GM21381 (cell line): ENCODE data around the gene MRPL32.

Experiments
- ATAC-seq: cut with Tn5 transposase; IDR thresholded peaks from one replicate; pipeline ENCODE4 v1.9.1; 2021; ENCODE audit warnings: mild to moderate bottlenecking, moderate library complexity; ENCODE audit not compliant: unreplicated experiment

Gene MRPL32

DNA sequence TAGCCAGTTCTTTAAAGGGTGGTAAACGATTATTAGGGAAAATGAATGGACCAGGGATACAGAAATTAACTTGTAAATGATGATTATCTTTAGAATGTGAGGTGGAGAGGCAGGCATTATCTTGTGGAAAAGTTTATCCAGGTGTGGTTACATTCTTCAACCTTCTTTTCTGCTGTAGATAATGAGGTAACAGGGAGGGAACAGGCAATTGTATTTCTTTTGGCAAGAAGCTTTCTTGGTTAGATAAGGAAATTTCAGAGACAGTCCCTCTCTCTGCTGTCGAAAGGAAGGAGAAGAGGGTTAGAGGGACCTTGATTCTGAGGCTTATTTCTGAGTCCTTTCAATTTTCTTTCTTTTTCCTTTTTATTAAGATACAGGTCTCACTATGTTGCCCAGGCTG, 32.1 kb downstream of the MRPL32 start:
- ATAC-seq = no peak

DNA sequence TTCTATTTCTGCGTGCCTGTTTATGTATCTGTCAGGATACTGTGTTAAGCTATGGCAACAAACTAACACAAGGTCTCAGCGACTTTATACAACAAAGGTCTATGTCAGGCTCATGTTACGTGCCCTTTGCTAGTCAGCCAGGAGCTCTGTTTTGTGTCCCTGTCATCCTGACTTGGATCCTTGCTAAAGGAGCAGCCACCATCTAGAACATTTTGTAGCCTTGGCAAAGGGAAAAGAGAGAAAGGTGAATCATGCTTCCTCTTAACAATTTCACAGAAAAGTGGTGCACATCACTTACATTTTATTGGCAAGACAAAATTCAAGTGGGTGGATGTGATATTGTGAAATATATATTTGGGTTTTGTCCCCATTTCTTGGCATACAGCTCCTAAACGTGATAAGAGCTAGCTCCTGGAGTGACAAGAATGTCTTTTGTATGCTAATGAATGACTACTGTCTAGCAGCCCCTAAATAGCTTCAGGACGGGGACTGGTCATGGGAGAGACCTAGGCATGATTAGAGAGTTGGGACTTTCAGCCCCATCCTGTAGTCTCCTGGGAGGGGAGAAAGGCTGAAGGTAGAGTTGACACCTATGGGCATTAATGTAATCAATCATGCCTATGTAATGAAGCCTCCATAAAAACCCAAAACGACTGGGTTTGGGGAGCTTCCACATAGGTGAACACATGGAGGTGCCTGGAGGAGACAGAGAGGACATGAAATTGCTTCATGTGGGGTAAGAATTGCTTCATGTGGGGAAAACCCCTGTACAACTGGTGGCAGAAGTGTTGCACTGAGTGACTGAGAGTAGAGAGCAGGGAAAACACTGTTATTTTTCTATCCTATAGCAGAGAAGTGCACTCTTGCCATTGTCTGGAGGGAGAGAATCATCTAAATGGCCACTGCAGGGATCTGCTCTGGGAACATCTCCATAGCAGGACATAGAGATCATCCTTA, 33.0 kb downstream of the MRPL32 start:
- ATAC-seq = no peak

DNA sequence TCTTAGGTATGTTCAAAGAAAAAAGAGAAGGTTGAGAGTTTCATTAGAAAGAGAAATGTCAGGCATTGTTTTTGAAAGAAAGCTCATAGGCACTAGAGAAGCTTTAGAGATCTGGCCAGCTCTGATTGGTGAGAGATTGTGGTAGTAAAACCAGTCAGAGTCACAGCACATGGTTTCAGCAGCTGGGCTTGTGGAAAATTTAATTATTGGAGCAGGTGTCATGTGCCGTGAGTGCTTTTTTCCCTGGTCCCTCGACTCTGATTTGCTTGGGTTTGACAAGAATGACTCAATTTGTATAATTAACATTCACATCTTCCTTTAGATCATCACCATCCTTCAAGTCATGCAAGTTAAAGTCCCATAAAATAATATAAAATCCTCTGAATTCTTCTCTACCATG, 35.2 kb downstream of the MRPL32 start:
- ATAC-seq = no peak

GRCh38 chr7:42972699-42973500, 40.7 kb downstream of the MRPL32 start:
- no peak for ATAC-seq

- ATAC-seq = no peak
These were observed 44.2 kb downstream of the MRPL32 start for GRCh38 chr7:42976371-42976770.

DNA sequence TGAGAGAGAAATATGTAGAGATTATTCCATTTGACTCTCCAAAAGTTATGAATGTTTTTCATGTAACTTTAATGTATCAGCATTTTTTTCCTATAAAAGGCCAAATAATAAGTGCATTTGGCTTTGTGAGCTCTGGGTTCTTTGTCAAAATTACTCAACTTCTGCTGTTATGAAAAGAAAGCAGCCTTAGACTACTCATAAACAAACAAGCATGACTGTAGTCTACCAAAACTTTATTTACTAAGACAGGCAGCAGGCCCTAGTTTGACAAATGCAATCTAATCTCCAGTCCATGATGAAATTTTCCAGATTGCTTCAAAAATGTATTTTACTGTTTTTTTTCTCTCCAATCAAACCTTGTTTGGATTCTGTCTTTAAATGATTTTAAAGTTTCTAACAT, 46.3 kb downstream of the MRPL32 start:
- no peak for ATAC-seq

DNA sequence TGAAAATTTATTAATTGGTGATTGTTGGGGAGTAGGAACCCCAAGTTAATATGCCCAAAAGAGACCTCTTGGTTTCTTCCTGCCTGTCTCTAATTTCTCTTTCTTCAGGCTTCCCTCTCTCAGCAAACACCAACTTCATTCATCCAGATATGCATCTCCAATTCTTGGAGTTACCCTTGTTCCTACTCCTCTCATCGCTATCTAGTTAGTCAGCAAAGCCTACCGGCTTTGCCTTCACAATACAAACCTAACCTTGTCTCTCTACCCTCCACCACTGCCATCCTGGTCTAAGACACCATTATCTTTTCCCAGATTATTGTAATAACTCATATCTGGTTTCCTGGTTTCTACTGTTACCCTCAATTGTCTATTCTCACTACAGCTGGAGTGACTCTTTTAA, 47.9 kb downstream of the MRPL32 start:
- no peak for ATAC-seq

DNA sequence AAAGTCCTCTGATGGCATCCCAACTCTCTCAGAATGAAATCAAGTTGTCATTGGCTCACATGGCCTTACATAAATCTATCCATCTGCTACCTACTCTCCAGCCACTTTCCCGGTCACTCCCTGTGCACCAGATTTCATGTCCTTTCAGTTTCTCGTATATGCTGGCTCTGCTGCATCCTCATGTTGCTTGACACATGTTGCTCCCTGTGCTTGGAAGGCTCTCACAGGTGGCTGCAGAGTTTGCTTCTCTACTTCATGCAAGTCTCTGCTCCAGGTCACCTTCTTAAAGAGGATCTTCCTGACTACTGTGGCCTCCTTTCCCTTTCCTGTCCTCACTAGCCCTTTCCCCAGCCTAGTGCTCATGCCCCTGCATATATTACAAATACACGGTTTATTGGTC, 48.3 kb downstream of the MRPL32 start:
- no peak for ATAC-seq

DNA sequence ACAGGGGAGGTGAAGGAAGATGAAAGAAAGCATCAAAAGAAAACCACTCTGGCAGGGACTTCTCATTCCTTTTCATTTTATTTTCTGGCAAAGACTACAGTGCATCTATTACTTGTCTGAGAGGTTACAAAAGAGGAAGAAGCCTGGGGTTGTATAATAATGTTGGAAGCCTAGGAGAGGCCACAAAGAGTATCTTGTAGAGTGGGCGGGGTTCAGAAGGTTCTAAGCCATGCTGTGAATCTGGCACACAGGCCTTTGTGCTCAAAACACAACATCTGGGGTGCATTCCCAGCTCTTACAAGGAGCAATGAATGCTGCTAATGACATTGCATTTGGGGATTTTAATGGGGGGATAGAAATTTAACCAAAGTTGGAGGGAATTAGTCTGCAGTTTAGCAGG, 49.4 kb downstream of the MRPL32 start:
- ATAC-seq = no peak

GRCh38 chr7:42982604-42983115, 50.5 kb downstream of the MRPL32 start:
- no peak for ATAC-seq

- no peak for ATAC-seq
These were observed 52.0 kb downstream of the MRPL32 start for GRCh38 chr7:42984137-42984536.

- ATAC-seq = no peak
These were observed 54.0 kb downstream of the MRPL32 start for GRCh38 chr7:42986213-42986612.

GRCh38 chr7:42986781-42987248, 54.6 kb downstream of the MRPL32 start:
- ATAC-seq = no peak
